ENCODE results near the gene CUEDC1.
A peak's percentile ranks its signal among the peaks of the same experiment; 100 is the strongest.

The CUEDC1 gene

DNA sequence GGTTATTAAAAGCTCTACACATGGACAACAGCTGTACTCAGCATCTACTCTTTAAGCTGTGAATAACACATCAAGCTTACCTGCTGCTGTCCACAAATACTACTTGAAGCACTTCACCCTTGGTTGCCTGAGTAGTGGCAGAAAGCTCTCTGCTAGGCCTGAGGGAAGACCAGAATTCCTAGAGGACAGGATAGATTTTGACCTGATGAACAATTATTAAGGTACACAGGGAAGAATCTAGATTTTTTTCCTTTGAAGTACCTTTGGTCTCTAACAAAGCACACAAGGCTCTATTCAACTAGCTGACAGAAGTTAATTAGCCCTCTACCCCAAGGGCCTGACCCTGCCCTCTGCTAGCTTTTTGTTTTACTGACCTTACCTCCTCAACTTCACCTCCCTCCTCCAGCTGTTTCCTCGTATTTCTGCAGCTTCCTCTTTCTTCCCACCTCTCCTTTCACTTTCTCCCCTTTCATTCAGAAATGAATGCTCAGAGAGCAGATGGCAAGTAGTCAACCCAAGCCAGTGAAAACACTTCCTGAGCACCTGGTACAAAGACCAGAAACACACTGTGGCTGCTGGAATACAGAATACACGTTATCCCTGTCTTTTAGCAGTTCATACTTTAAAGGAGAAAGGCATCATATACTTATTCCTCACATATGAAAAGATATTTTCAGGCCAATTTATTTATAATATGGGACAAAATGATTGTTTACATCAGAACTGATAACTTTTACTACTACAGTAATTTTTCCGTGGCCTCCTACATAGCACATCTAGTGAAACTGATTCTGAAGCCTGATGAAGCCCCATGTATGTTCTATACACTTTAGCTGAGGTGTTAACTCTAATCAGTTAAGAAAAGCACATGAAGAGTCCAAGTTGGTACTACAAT is 38.5 kb upstream of the CUEDC1 start:
- peaks cover 18% of the 10 kb centered on the region for H3K4me1 ChIP-seq

DNA sequence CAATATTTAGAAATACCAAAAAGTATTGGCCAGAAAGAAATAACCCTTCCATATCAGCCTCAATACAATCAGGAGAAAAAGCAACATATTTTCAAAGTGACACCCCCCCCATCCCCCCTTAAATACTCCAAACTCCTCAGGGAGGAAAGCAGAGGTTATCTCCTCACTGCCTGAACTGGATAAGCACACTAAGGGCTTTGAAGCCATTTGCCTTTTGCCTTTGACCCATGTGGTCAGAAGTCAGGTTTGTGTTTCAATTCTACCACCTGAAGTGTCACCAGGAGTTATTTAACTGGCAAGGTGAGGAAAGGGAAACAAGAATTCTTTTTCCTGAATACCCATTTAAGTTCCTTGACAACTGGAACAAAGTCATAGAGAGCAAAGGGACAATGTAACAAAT is 36.3 kb upstream of the CUEDC1 start:
- no peaks in the 10 kb centered on the region for H3K27me3 ChIP-seq (ENCODE audit: low read depth)
- H3K36me3 ChIP-seq (replicated peaks): peaks cover 1% of the 10 kb centered on the region; the same call in 1 of the 2 replicates
- peaks cover 13% of the 10 kb centered on the region for H3K4me1 ChIP-seq
- H3K9me3 ChIP-seq: no peaks in the 10 kb centered on the region
- in situ Hi-C loops (cut with MboI; ENCODE audit: low sequenced_read_pairs): loop anchor here (10.0 kb wide), 1 partner anchor 97 kb away; no protein-coding TSS in a partner anchor
- DNase-seq (ENCODE audit: low spot score in 2 of 2): no peak
- H3K4me3 ChIP-seq: no peak overlapping the region

More for the DNA sequence above, 38.5 kb upstream of the CUEDC1 start:
- no peaks in the 10 kb centered on the region for H3K9me3 ChIP-seq
- peaks cover 21% of the 10 kb centered on the region for H3K36me3 ChIP-seq (replicated peaks)
- DNase-seq (ENCODE audit: low spot score in 2 of 2): no peak
- in situ Hi-C loops (cut with MboI; ENCODE audit: low sequenced_read_pairs): loop anchor here (10.0 kb wide), 1 partner anchor 99 kb away; no protein-coding TSS in a partner anchor
- H3K27me3 ChIP-seq (ENCODE audit: low read depth): no peaks in the 10 kb centered on the region
- no peak overlapping the region for H3K4me3 ChIP-seq

DNA sequence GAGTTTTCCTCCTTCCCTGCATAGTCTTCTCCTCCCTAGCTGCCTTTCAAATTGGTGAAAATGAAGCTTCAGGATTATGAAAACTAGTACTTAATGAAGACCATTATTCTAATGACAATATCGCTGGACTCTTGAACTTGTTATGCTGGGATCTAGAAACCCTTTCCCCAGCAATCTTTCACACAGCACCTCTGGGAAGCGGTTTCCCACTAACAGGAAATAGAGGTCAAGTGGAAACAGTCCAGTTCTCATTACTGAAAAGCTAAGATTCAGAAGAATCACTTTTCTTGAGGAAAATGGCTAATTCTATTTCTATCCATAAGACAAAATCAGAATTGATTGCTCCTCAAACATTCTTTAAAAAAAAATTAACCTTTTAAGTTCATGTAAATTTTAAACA is 34.8 kb upstream of the CUEDC1 start:
- Histone ChIP-seq H3K27me3 (ENCODE audit: low read depth) (no peaks in the 10 kb centered on the region), H3K36me3 (replicated peaks) (no peaks in the 10 kb centered on the region), H3K9me3 (no peaks in the 10 kb centered on the region), H3K4me1 (peaks cover 25% of the 10 kb centered on the region), H3K4me3 (no peak overlapping the region)
- in situ Hi-C loops (cut with MboI; ENCODE audit: low sequenced_read_pairs): loop anchor here (10.0 kb wide), 1 partner anchor 95 kb away; no protein-coding TSS in a partner anchor
- no peak for DNase-seq (ENCODE audit: low spot score in 2 of 2)

DNA sequence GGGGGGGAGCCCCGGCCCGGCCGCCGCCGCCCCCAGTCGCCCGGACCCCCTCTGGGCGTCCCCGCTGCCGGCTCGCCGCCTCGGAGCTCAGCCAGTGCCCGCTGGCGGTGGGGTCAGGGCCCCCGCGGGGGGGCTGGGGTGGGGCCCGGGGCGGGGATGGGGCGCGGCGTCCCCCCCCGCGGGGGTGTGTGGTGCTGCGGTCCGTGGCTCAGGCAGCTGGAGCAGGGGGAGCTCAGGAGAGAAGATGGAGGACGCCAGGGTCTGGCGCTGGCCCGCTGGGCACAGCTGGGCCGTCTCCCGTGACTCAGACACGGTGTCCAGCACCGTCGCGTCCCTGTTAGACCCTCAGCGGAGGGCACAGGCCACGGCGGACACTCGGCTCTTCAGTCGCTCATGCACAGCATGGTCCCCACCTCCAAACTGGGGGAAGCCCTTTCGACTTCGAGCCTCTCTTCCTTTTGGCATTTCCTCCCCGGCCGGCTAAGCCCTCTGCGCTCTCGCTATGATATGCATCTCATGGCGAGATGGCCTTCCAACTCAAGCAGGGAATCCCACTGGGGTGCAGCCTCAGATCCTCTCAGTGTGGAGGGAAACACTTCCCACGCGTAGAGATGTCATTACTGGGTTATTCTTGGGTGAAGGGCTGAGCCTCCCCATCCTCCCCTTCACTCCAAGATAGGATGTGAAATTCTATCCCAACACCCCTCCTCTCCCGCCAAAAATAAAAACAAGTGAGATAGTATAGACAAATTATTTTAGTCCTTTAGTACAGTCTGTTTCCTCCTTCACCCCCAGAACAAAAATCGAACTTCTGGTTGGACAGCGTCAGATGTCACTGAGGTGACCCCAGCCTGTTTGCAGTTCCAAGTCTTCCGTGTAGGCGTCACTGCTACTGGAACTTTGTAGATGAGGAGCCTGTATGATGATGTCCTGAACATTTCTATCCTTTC is 33.4 kb upstream of the CUEDC1 start:
- no peaks in the 10 kb centered on the region; the same call in 1 of the 2 replicates for H3K36me3 ChIP-seq (replicated peaks)
- DNase-seq (ENCODE audit: low spot score in 2 of 2): peak; percentile 64 to 77
- no peaks in the 10 kb centered on the region for H3K27me3 ChIP-seq (ENCODE audit: low read depth)
- H3K4me3 ChIP-seq: peak overlapping the region; percentile 74
- in situ Hi-C loops (cut with MboI; ENCODE audit: low sequenced_read_pairs): no loop called here
- peaks cover 23% of the 10 kb centered on the region for H3K4me1 ChIP-seq
- no peaks in the 10 kb centered on the region for H3K9me3 ChIP-seq

DNA sequence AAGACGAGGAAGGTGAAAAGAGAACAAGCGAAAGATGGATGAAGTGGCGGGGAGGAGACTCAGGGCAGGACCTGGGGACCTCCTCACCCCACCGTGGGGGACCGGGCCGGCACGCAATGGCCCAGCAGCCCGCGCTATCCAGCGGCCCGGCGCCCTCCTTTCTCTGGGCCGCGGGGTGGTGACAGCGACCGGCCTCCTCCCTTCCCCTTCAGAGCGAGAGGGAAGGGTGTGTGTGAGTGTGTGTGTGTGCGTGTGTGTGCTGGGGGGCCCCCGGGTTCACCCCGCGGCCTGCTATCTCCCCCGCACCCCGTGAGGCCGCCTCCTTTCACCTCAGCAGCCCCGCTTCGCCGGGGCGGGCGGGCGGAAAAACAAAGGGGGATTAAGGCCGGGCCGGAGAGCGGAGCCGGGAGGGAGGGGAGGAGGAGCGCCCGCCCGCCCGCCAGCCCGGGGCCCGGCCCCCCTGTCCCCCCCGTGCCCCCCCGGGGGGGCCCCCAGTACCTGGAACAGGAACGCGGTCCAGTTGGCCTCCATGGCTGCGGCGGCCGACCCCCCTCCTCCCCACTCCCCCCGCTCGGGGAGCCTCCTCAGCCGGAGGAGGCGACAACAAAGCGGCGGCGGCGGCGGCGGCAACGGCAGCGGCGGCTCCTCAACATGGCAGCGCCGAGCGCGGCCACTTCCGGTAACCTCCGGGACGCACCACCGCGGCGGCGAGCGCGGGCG is 32.5 kb upstream of the CUEDC1 start, which contains the start of gene VEZF1:
TSS of gene VEZF1 (minus strand) at position 674 of the 720 bp plus-strand sequence. CDS start at position 531, 143 bp downstream.
- in situ Hi-C loops (cut with MboI; ENCODE audit: low sequenced_read_pairs): no loop called here
- peak; percentile 53 to 88 for DNase-seq (ENCODE audit: low spot score in 2 of 2)
- Histone ChIP-seq H3K36me3 (replicated peaks) (no peaks in the 10 kb centered on the region; the same call in 1 of the 2 replicates), H3K27me3 (ENCODE audit: low read depth) (no peaks in the 10 kb centered on the region), H3K4me1 (peaks cover 23% of the 10 kb centered on the region), H3K4me3 (peak within 1 kb of the TSS; percentile 74), H3K9me3 (no peaks in the 10 kb centered on the region)

DNA sequence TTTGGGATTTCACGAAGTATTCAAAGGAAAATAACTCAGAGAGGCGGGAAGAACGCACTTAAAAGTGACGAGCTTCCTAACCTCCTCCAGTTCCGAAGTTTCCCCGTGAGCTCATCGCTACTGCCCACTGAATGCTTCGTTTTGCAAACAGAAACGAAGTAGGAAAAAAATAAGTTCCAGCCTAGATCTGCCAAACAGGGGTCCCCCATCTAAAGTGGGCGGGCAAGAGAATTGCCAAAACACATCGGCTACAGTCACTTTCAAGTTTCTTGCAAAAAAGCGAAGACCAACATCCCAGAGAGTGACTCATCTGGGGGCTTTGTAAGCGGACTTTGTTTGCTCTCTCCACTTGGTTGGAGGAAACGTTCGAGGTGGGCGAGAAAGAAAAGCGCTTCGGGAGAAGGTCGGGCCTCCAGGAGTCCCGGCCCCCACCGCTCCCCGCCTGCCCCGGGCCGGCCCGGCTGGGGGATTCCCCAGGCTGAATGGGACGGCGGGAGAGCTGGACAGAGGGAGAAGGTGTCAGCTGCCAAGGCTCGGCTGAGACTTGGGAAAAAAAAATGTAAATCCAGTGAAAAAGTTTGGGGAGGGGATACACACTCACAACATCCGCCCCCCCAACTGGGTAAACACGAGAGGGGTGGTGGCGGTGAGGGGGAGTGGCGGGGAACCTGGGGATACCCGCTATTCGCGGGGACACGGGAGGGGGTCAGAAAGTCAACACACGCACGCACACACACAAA is 31.8 kb upstream of the CUEDC1 start:
- peak; percentile 48 to 58 for DNase-seq (ENCODE audit: low spot score in 2 of 2)
- in situ Hi-C loops (cut with MboI; ENCODE audit: low sequenced_read_pairs): no loop called here

DNA sequence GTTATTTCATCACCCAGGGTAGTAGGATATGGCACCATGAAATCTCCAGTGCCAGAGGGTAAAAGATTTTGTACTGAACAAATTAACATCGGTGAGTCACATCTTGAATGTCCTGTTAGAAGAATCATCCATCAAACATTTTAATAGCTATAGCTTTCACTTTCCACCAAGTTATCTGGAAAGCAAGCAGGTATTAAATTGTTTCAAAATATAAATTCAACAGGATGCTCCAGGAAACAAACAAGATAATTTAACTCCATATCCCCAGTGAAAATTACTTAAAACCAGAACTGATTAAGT is 30.4 kb upstream of the CUEDC1 start:
- DNase-seq (ENCODE audit: low spot score in 2 of 2): no peak
- in situ Hi-C loops (cut with MboI; ENCODE audit: low sequenced_read_pairs): no loop called here
- no peaks in the 10 kb centered on the region for H3K9me3 ChIP-seq
- peaks cover 5% of the 10 kb centered on the region for H3K36me3 ChIP-seq (replicated peaks)
- H3K27me3 ChIP-seq (ENCODE audit: low read depth): no peaks in the 10 kb centered on the region
- 0 out of 2 replicates have a peak overlapping the region, but pooled peaks have one; percentile 6 for H3K4me3 ChIP-seq
- peaks cover 22% of the 10 kb centered on the region for H3K4me1 ChIP-seq

More for the DNA sequence above, 31.8 kb upstream of the CUEDC1 start:
- Histone ChIP-seq H3K27me3 (ENCODE audit: low read depth) (no peaks in the 10 kb centered on the region), H3K4me3 (peak overlapping the region; percentile 74), H3K36me3 (replicated peaks) (peaks cover 5% of the 10 kb centered on the region), H3K4me1 (peaks cover 23% of the 10 kb centered on the region), H3K9me3 (no peaks in the 10 kb centered on the region)

DNA sequence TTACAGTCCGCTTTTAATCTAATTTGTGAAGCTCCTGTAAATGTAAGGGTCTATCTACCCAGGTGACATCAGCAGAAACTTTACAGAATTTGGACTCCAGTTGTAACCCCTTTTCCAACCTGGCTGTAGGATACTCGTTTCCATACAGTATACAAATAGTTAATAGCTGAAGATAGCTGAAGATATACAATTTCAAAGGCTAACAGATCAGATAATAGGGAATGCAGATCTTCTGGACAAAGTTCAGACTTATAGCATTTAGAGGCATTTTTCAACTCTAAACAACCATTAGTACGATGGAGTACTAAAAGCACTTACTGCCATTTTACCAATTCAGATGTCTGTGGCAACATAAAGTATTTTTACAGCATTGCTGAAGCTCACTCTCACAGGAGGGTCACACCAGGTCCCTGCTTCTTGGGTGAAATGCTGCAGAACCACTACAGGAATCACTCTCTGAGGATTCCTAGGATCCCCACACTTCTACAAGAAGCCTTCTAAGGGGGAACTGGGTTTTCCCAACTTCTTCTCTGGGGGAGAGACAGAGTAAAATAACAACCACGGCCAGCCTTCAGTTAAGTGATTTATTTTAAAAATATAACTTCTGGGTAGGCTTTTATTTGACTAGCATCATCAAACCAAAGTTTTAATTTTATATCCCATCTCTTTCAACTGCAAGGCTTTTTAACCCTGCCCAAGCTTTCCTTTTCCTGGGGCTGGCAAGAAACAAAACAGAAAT is 29.9 kb upstream of the CUEDC1 start:
- H3K36me3 ChIP-seq (replicated peaks): peaks cover 9% of the 10 kb centered on the region
- H3K4me3 ChIP-seq: no peak overlapping the region

DNA sequence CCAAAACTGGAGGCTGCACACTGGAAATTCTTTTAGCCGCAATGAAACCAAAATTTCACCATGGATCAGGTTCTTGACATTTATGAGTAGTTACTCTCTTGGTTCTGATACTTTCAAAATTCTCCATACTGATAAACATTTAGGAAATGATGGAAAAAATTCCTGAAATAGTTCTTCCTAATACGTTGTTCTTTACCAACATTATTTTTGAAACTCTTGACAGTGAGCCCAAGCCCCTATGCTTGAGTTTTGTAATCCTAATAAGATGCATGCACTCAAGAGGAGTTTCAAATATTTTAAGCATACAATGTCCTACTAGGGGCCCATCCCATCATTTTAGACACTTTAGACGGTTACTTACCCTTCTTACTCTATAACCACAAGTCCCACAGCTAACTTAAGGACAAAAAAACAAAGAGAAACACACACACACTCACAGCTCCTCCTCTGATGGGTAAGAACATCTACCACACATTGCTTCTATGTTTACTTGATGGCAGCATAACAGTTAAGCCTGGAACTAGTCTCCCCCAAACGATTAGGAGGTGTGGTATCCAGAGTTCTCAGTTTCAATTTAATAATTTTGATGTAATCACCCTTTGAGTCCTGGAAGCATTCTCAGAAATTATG is 29.2 kb upstream of the CUEDC1 start:
- H3K4me1 ChIP-seq: peaks cover 18% of the 10 kb centered on the region
- no peak overlapping the region for H3K4me3 ChIP-seq
- no peak for DNase-seq (ENCODE audit: low spot score in 2 of 2)
- peaks cover 11% of the 10 kb centered on the region for H3K36me3 ChIP-seq (replicated peaks)
- H3K27me3 ChIP-seq (ENCODE audit: low read depth): no peaks in the 10 kb centered on the region
- in situ Hi-C loops (cut with MboI; ENCODE audit: low sequenced_read_pairs): no loop called here
- H3K9me3 ChIP-seq: no peaks in the 10 kb centered on the region

More for the DNA sequence above, 29.9 kb upstream of the CUEDC1 start:
- in situ Hi-C loops (cut with MboI; ENCODE audit: low sequenced_read_pairs): no loop called here
- no peak for DNase-seq (ENCODE audit: low spot score in 2 of 2)
- Histone ChIP-seq H3K9me3 (no peaks in the 10 kb centered on the region), H3K4me1 (peaks cover 18% of the 10 kb centered on the region), H3K27me3 (ENCODE audit: low read depth) (no peaks in the 10 kb centered on the region)

DNA sequence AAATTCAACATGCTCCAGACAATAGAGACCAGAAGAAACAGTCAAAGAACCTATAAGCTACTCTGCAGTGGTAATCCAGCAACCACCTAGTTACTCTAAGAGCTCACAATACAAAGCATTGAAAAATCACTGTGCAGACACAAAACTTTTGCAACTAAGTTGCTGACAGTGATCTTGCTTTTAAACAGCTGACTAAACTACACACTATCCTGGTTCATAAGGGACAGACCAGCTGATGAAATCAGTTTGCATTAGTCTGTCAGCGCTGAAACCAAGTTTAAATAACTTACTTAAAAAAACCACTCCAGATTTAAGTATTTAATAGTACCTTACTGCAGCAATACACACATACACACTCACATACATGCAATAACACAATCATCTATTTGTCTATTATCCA is 28.2 kb upstream of the CUEDC1 start:
- Histone ChIP-seq H3K9me3 (no peaks in the 10 kb centered on the region), H3K36me3 (replicated peaks) (peaks cover 17% of the 10 kb centered on the region), H3K27me3 (ENCODE audit: low read depth) (no peaks in the 10 kb centered on the region), H3K4me1 (peaks cover 14% of the 10 kb centered on the region), H3K4me3 (no peak overlapping the region)
- no peak for DNase-seq (ENCODE audit: low spot score in 2 of 2)
- in situ Hi-C loops (cut with MboI; ENCODE audit: low sequenced_read_pairs): no loop called here

DNA sequence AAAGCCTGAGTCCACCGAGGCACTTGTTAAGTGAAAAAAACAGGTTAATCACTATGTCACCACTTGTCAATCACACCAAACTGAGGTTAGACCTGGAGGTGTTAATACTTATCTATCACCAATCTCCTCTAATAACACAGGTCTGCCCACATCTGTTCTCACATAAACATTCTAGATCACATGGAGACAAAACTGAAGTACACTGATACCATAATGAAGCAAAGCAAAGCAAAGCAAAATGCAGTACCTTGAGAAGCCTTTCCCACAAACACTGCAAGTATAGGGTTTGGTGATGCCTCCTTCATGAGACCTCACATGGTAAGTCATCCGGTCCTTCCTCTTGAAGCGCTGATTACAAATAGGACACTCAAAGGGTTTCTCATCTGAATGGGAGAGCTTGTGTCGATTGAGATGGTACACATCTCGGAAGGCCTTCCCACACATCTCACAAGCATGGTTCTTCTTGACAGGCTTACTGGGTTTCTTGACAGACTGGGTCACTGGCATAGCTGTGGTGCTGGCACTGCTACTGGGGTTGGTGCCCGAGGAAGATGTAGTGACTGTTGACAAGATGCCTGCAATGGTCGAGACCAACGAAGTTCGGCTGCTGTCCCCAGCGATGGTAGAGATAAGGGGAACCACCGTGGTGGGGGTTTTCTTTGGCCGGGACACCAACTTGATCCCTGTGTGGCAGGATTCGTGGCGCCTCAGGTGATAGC is 27.4 kb upstream of the CUEDC1 start:
- DNase-seq (ENCODE audit: low spot score in 2 of 2): no peak
- Histone ChIP-seq H3K27me3 (ENCODE audit: low read depth) (no peaks in the 10 kb centered on the region), H3K4me1 (peaks cover 13% of the 10 kb centered on the region), H3K36me3 (replicated peaks) (peaks cover 23% of the 10 kb centered on the region), H3K4me3 (no peak overlapping the region), H3K9me3 (no peaks in the 10 kb centered on the region)
- in situ Hi-C loops (cut with MboI; ENCODE audit: low sequenced_read_pairs): no loop called here
